GM18867 (cell line): ENCODE results near the gene TRIM52.
"Not testable (repeated sequence)": the region's sequence is repeated elsewhere in the genome, so short reads cannot be mapped to it uniquely, and the experiment has no call there.

Experiments
- ATAC-seq: cut with Tn5 transposase; IDR thresholded peaks from one replicate; pipeline ENCODE4 v1.9.1; 2021; ENCODE audit warnings: mild to moderate bottlenecking, moderate library complexity; ENCODE audit not compliant: unreplicated experiment

The TRIM52 gene

GRCh38 chr5:181260720-181261319, at the start of gene TRIM52:
TRIM52 (minus strand) TSS chr5:181261143; CDS start chr5:181260813, 330 bp downstream.
- peak; percentile 81 for ATAC-seq

- ATAC-seq, result peak; percentile 62
Measured at GRCh38 chr5:181287331-181287730, 26.4 kb upstream of the TRIM52 start.

- not testable (repeated sequence) for ATAC-seq
Measured at GRCh38 chr5:181285962-181286705, 25.2 kb upstream of the TRIM52 start.

- not testable (repeated sequence) for ATAC-seq
Measured at GRCh38 chr5:181283841-181284755, 23.2 kb upstream of the TRIM52 start.

GRCh38 chr5:181283347-181283746, 22.4 kb upstream of the TRIM52 start:
- no peak for ATAC-seq

- ATAC-seq, result no peak
Measured at GRCh38 chr5:181282874-181283273, 21.9 kb upstream of the TRIM52 start.

- ATAC-seq, result not testable (repeated sequence)
Measured at GRCh38 chr5:181282415-181282814, 21.5 kb upstream of the TRIM52 start.

GRCh38 chr5:181281984-181282316, 21.0 kb upstream of the TRIM52 start:
- no peak for ATAC-seq

- no peak for ATAC-seq
Measured at GRCh38 chr5:181281077-181281983, 20.4 kb upstream of the TRIM52 start.

GRCh38 chr5:181280251-181280762, 19.4 kb upstream of the TRIM52 start:
- no peak for ATAC-seq

- not testable (repeated sequence) for ATAC-seq
Measured at GRCh38 chr5:181273433-181273744, 12.4 kb upstream of the TRIM52 start.

- no peak for ATAC-seq
Measured at GRCh38 chr5:181271081-181271480, 10.1 kb upstream of the TRIM52 start.

- ATAC-seq, result not testable (repeated sequence)
Measured at GRCh38 chr5:181267907-181268306, 7.0 kb upstream of the TRIM52 start.

- ATAC-seq, result not testable (repeated sequence)
Measured at GRCh38 chr5:181267291-181267904, 6.5 kb upstream of the TRIM52 start.

GRCh38 chr5:181265092-181265671, 4.2 kb upstream of the TRIM52 start:
- no peak for ATAC-seq

GRCh38 chr5:181263633-181264032, 2.7 kb upstream of the TRIM52 start:
- ATAC-seq, result no peak

GRCh38 chr5:181261320-181262049, 542 bp upstream of the TRIM52 start:
- ATAC-seq, result peak; percentile 55

- no peak for ATAC-seq
Measured at GRCh38 chr5:181259974-181260719, 796 bp downstream of the TRIM52 start.
